ENCODE results near the gene ADK.
"Not testable (repeated sequence)": the region's sequence is repeated elsewhere in the genome, so short reads cannot be mapped to it uniquely, and the experiment has no call there.

Gene ADK

DNA sequence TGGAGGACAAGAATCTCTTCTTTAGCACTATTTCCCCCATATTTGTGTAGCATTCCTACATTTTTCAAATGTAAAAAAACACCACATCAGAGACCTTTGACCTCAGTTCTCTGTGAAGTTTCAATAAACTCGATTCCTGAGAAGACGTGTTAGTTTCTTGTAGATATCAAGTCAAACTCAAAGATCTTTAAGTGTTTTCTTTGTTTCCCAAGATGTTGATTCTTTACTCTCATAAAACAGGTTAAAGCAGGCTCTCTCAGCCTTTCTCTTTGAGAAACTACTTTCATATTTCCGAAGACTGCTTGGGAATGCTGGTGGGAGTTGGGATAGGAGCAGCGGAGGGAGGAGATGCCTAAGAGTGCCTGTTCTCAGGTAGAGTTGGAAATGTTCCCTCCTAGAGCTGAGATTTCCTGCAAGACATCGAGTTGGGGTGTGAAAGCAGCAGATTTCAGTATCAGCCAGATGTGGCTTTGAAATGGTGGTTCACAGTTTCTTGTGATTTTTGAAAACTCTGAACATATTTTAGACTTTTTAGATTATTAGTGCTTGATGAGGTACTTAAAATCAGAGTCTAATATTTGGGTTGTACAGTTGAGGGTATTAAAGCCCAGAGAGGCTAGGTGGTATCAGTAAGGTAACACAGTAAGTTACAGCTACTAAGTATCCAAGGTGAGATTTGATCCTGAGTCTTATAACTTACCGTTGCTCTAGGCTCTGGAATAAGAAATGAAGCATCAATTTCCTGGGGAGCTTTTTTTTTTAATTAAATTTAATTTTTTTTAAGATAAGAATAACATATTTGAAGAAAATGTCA lies 13.9 kb downstream of the ADK start:
- Mint-ChIP-seq H3K36me3 (peaks cover 5% of the 10 kb centered on the region), H3K9me3 (no peaks in the 10 kb centered on the region), H3K27me3 (no peaks in the 10 kb centered on the region), H3K27ac (no peak overlapping the region), H3K4me1 (peaks cover 38% of the 10 kb centered on the region), H3K4me3 (no peak overlapping the region)

DNA sequence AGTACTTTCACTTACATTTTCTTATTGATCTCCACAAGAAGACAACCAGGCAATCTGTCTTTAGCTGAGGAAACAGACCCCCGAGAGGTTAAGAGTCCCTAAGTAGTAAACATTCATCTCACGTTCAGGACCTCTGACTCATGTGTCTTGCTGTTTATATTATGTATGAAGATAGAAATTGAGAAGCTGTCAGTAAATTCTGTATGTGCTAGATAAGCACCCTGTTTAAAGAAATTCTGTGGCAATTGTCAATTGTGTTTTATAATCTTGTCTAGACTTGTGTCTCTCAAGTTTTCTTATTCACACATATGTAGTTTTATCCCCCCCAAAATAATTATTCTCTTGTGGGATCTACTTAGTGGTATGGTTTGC lies 14.5 kb downstream of the ADK start:
- Mint-ChIP-seq H3K4me1 (peaks cover 38% of the 10 kb centered on the region), H3K9me3 (no peaks in the 10 kb centered on the region), H3K27ac (no peak overlapping the region), H3K4me3 (no peak overlapping the region), H3K36me3 (peaks cover 5% of the 10 kb centered on the region), H3K27me3 (no peaks in the 10 kb centered on the region)

DNA sequence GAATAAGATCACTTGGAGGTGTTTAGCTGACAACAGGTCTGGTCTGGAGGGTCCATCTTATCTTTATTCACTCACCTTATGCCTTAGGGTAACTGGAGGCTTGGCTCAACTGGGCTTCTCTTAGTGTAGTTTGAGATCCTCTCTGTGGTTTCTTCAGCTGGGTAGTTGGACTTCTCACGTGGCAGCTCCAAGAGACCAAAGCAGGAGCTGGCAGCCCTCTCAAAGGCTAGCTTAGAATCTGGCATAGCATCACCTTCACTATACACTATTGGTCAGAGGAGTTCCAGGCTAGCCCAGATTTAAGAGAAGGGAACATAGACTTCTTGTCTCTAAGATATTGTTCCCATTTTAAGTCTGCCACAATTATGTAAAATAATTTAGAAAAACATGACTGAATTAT lies 16.4 kb downstream of the ADK start:
- no peak overlapping the region for H3K4me3 Mint-ChIP-seq
- no peaks in the 10 kb centered on the region for H3K9me3 Mint-ChIP-seq
- H3K27me3 Mint-ChIP-seq, result no peaks in the 10 kb centered on the region
- peaks cover 1% of the 10 kb centered on the region for H3K36me3 Mint-ChIP-seq
- no peak overlapping the region for H3K27ac Mint-ChIP-seq
- peaks cover 34% of the 10 kb centered on the region for H3K4me1 Mint-ChIP-seq

DNA sequence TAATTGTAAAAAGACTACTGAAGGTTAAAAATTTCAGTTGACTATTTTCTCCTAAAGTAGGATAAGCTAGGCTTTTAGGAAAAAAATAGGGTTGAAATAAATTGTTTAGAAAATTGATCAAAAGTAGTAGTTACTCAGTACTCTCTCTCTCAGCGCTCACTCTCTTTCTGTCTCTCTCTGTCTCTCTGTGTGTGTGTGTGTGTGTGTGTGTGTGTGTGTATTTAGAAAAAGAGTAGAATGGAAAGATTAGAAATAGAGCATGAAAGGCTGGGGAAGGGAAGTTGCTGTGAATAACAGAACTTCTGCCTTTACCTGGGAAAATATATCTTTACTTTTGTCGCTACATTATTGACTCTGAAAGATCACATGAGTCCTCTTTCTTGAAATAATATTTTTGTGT lies 20.6 kb downstream of the ADK start:
- no peak overlapping the region for H3K4me3 Mint-ChIP-seq
- H3K9me3 Mint-ChIP-seq, result no peaks in the 10 kb centered on the region
- no peak overlapping the region for H3K27ac Mint-ChIP-seq
- H3K27me3 Mint-ChIP-seq, result no peaks in the 10 kb centered on the region
- H3K4me1 Mint-ChIP-seq, result peaks cover 22% of the 10 kb centered on the region
- peaks cover 1% of the 10 kb centered on the region for H3K36me3 Mint-ChIP-seq

DNA sequence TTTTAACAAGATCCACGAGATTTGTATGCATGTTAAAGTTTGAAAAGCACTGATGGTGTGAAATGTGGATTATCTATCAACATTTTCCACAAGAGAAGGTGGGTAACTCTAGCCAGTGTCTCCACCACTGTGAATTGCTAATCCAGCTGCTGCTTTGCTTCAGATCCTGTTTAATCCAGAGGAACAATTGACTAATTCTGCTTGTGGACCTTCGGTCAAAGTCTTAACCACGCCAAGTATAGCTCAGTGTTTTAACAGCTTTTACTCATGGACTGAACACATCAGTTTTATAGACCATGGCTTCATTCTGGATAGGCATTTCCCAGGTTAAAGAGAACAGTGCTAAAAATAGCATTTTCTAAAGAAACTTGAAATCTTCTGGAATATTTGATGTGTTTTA lies 23.5 kb downstream of the ADK start:
- Mint-ChIP-seq H3K27ac (no peak overlapping the region), H3K4me1 (peaks cover 32% of the 10 kb centered on the region), H3K9me3 (no peaks in the 10 kb centered on the region), H3K27me3 (no peaks in the 10 kb centered on the region), H3K4me3 (no peak overlapping the region), H3K36me3 (peaks cover 1% of the 10 kb centered on the region)

DNA sequence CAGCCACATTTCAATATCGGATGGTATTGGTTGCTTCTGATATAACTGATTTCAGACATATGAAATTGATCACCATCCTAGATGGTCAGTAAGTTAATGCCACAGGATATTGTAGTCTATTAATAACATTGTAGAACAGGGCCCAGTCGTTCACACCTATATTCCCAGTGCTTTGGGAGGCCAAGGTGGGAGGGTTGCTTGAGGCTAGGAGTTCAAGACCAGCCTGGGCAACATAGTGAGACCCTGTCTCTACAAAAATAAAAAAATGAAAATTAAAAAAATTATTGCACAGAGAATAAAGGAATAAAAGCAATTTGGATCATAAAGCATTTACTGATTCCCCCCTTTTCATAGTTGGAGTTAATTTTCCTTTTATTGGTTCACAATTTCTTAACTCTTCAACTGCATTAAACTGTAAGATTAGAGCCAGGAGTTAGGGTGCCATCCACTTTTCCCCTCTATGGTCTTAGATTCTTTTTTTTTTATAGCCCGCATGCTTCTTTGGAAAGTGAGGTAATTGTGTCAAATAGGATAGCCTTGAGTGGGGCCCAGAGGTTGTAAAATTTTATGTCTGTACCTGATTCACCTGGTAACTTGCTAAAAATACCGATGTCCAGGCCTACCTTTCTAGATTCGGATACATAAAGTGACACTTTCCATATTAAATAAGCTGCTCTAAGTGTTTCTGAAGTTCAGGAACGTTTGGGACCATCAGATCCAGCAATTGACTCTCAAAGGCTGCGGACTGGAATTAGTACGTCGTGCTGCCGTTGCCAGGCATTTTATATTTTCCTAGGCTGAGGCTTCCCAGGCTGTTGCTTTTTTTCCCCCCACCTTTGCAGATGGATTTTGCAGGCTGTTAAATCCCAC lies 24.7 kb downstream of the ADK start:
- Mint-ChIP-seq H3K4me1 (peaks cover 37% of the 10 kb centered on the region), H3K9me3 (no peaks in the 10 kb centered on the region), H3K27me3 (no peaks in the 10 kb centered on the region), H3K4me3 (peak overlapping the region; percentile 93), H3K36me3 (peaks cover 1% of the 10 kb centered on the region), H3K27ac (peak overlapping the region; percentile 98)

DNA sequence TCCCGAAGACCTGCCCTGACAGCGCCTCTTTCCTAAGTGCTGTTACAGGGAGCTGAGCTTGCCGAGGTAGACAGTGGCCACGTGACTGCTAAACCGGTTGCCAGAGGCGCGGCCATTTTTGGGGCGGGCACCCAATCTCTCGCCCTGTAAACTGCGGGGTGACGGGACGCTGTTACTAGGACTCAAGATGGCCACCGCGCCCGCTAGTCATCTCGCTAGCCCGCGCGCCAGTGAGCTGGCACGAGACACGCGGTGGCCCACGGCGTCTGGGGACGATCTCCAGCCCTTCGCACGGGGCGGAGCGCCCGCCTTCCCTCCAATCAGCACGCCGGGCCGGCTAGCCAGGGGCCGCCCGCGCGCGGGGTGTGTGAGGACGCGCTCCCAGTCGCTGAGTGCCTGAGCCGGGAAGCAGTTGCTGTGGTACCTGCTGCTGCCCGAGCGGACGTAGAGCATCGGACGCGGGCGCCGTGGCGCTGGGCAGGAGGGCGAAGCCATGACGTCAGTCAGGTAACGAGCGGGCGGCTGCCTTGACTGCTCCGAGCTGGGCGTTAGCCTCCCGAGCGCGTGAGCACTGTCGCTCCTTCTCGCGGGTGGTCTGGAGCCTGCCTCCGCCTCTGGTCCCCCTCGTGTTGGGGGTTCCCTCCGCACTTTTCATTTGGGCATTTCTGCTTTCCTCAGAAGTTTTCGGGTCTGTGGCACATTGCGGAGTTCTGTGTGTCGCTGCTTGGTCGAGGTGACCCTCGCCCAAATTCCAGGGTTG lies 25.5 kb downstream of the ADK start:
- no peaks in the 10 kb centered on the region for H3K9me3 Mint-ChIP-seq

DNA sequence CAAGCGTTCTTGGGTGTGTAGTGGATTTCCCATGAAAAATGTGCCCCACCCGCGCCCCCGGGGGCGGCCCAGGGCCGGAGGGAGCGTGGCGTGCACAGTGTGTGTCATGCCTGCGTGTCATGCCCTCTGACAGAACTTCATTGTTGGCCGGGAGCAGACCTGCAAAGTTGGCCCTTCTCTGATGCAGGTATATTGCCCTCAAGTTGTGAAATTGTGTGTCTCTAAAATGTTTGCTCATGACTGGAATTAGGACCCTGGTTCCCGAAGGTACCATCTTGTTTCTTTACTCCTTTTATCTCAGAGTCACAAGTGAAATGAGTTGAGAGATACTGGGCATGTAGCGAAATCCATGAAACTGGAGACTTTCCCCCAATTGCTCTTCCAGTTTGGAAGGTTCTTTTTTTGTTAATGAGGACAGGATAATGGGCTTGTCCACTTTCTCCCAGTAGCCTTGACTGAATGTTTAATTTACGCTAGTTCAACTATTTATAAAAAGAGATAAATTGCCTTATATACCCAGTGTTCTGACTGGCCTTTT lies 26.2 kb downstream of the ADK start:
- H3K27ac Mint-ChIP-seq, result peak overlapping the region; percentile 98
- no peaks in the 10 kb centered on the region for H3K9me3 Mint-ChIP-seq
- no peaks in the 10 kb centered on the region for H3K36me3 Mint-ChIP-seq
- H3K27me3 Mint-ChIP-seq, result no peaks in the 10 kb centered on the region
- peaks cover 51% of the 10 kb centered on the region for H3K4me1 Mint-ChIP-seq
- H3K4me3 Mint-ChIP-seq, result peak overlapping the region; percentile 93

More for the DNA sequence above, 25.5 kb downstream of the ADK start:
- Mint-ChIP-seq H3K36me3 (peaks cover under 1% of the 10 kb centered on the region), H3K27me3 (no peaks in the 10 kb centered on the region), H3K4me3 (peak overlapping the region; percentile 93), H3K4me1 (peaks cover 45% of the 10 kb centered on the region), H3K27ac (peak overlapping the region; percentile 98)

DNA sequence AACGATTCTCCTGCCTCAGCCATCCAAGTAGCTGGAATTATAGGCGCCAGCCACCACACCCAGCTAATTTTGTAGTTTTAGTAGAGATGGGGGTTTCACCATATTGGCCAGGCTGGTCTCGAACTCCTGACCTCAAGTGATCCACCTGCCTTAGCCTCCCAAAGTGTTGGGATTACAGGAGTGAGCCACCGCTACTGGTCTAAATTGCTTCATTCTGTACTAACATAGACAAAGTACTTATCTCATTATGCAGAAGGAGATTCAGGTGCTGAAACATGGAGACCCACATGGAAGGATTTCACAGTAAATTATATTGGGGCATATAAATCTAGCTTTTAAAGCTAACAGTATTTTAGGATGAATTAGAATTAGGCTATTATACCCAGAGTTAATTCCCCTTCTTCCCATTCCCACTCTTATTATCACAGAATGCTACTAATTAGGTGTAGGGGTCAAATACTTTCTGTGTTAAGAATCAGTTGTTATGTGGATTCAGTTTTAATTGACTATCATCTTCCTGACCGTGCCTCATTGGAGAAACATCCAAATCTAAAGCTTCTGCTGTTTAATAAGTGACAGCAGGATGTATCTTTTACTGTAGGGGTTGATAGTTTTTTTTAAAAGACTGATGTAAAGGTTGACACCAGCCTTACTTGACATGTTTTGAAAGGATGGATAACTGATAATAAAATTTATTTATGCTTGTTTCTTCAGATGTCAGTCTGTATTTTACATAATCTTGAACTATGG lies 27.2 kb downstream of the ADK start:
- Mint-ChIP-seq H3K27ac (peak overlapping the region; percentile 20), H3K27me3 (no peaks in the 10 kb centered on the region), H3K9me3 (no peaks in the 10 kb centered on the region), H3K4me1 (peaks cover 51% of the 10 kb centered on the region), H3K36me3 (no peaks in the 10 kb centered on the region), H3K4me3 (peak overlapping the region; percentile 93)

DNA sequence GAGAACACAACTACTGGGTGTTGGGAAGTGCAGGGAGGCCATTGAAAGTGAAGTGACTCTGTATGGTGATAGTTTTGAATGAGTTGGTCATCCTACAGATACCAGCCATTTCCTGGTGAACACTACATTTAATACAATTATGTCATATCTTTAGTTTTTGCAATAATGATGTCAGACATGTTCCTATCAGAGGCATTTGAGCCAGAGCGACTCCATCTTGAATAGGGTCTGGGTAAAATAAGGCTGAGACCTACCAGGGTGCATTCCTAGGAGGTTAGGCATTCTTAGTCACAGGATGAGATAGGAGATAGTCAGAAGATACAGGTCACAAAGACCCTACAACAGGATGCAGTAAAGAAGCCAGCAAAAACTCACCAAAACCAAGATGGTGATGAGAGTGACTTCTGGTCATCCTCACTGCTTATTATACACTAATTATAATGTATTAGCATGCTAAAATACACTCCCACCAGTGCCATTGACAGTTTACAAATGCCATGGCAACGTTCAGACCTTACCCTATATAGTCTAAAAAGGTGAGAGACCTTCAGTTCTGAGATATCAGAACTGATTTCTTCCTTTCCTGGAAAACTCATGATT lies 28.2 kb downstream of the ADK start:
- Mint-ChIP-seq H3K36me3 (no peaks in the 10 kb centered on the region), H3K4me1 (peaks cover 51% of the 10 kb centered on the region), H3K27me3 (no peaks in the 10 kb centered on the region), H3K9me3 (no peaks in the 10 kb centered on the region), H3K4me3 (peak overlapping the region; percentile 93), H3K27ac (peak overlapping the region; percentile 59)

DNA sequence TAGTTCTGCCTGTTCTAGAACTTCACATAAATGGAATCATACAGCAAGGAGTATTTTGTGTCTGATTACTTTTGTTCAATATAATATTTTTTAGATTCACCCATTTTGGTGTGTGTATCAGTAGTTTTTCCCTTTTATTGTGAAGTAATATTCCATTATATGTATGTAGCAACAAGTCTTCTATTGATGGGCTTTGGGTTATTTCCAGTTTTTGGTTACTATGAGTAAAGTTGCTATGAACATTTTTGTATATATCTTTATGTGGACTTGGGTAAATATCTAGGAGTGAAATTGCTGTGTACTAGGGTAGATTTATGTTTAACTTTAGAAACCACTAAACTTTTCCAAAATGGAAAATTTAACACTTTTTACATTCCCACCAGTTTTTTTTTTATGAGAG lies 35.7 kb downstream of the ADK start:
- no peaks in the 10 kb centered on the region for H3K27me3 Mint-ChIP-seq
- H3K4me3 Mint-ChIP-seq, result no peak overlapping the region
- H3K36me3 Mint-ChIP-seq, result peaks cover 5% of the 10 kb centered on the region
- no peaks in the 10 kb centered on the region for H3K9me3 Mint-ChIP-seq
- peak overlapping the region; percentile 51 for H3K27ac Mint-ChIP-seq
- H3K4me1 Mint-ChIP-seq, result peaks cover 58% of the 10 kb centered on the region

DNA sequence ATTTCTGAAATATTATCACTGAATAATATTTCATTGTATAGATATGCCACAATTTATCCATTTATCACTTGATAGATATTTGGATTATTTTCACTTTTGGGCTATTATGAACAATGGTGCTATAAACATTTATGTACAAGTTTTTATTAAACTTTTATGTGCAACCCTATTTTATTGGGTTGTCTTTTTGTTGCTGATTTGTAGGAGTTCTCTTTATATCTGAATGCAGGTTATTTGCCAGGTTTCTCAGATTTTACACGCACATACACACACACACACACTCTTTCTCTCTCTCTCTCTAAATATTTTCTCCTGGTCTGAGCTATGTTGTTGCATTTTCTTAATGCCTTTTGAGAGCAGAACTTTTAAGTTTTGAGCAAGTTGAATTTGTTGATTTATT lies 36.2 kb downstream of the ADK start:
- Mint-ChIP-seq H3K4me1 (peaks cover 55% of the 10 kb centered on the region), H3K36me3 (peaks cover 5% of the 10 kb centered on the region), H3K27me3 (no peaks in the 10 kb centered on the region), H3K27ac (peak overlapping the region; percentile 23), H3K4me3 (no peak overlapping the region), H3K9me3 (no peaks in the 10 kb centered on the region)

DNA sequence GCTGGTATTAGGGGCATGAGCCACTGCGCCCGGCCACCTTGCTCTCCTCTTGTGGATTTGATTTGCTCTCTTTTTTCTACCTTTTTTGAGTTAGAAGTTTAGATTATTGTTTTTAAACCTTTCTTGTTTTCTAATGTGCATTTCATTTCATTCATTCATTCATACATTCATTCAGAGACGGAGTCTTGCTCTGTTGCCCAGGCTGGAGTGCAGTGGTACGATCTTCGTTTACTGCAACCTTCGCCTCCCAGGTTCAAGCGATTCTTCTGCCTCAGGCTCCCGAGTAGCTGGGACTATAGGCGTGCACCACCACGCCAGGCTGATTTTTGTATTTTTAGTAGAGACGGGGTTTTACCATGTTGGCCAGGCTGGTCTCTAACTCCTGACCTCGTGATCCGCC lies 37.6 kb downstream of the ADK start:
- Mint-ChIP-seq H3K27ac (peak overlapping the region; percentile 63), H3K4me1 (peaks cover 68% of the 10 kb centered on the region)
- H3K9me3 Mint-ChIP-seq, H3K27me3 Mint-ChIP-seq, H3K4me3 Mint-ChIP-seq, H3K36me3 Mint-ChIP-seq: not testable (repeated sequence)

DNA sequence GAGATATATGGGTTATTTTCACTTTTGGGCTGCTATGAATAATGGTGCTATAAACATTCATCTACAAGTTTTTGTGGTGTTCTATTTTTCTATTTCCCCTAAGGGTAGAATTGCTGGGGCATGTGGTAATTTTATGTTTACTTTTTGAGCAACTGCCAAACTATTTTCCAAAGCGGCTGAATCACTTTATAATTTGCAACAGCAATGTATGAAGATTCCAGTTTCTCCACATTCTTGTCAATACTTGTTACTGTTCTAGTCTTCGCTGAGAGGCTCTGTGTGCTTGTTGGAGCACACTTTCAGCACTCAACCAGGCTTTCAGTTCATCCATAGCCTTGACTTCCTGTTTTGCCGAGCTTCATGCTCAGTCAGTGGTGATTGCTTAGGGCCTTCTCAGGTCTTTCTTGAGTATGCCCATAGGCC lies 39.0 kb downstream of the ADK start:
- no peaks in the 10 kb centered on the region for H3K27me3 Mint-ChIP-seq
- peaks cover 76% of the 10 kb centered on the region for H3K4me1 Mint-ChIP-seq
- H3K4me3 Mint-ChIP-seq, result peak overlapping the region; percentile 77
- H3K9me3 Mint-ChIP-seq, result no peaks in the 10 kb centered on the region
- peak overlapping the region; percentile 85 for H3K27ac Mint-ChIP-seq
- H3K36me3 Mint-ChIP-seq, result peaks cover 6% of the 10 kb centered on the region
